Endothelial cell of umbilical vein (primary cell): ENCODE results near the gene NADK. TPM values are rescaled to one million over a fixed set of nuclear protein-coding genes. Genes with fewer than 3 reads are reported as not detected.

ENCODE experiments used
- BruUV-seq: library from RNA; stranded (reverse); fragments of 400-500 nt; replicated peaks from 2 replicates; lab custom pipeline; 2021; lab: Mats Ljungman, UMichigan
- CTCF ChIA-PET: fragments of 300-600, 350-600 bp; sonication (Branson Sonifier 250); formaldehyde crosslinking; loops from one replicate; lab custom pipeline; 2021; ENCODE audit warnings: antibody characterized with exemption, inconsistent platforms; lab: Charles Lee
- POLR2A ChIA-PET: fragments of 300-600, 350-600 bp; sonication (Branson Sonifier 250); formaldehyde crosslinking; loops from one replicate; lab custom pipeline; 2021; ENCODE audit warnings: antibody characterized with exemption, inconsistent platforms; lab: Charles Lee
- DNase-seq: peaks from one replicate; pipeline ENCODE4 v3.0.0-alpha.2; 2011; ENCODE audit warnings: low read depth, low spot score
- FAIRE-seq: peaks from 2 replicates; lab custom pipeline; 2011; peaks lifted over from hg19 to GRCh38; lab: Jason Lieb, UNC
- H2AFZ ChIP-seq: 2 replicates; pipeline ENCODE4 v1.6.0; 2012; ENCODE audit warnings: low read depth, low read length, control low read depth, inconsistent platforms
- H3K27ac ChIP-seq: 2 replicates; pipeline ENCODE4 v1.5.1; 2011; ENCODE audit warnings: low read depth, mild to moderate bottlenecking, control low read depth, low read length, moderate library complexity; ENCODE audit not compliant: insufficient read depth
- H3K27me3 ChIP-seq, 2 experiments: 2 replicates each; pipeline versions ENCODE4 v1.6.0 to v1.6.1; 2011; ENCODE audit warnings: low read length in 2 of 2, mixed read lengths in 1 of 2; ENCODE audit not compliant: control insufficient read depth in 2 of 2, insufficient read depth in 2 of 2
- H3K36me3 ChIP-seq, 2 experiments: 2 replicates in 1 of 2; 3 replicates in 1 of 2; pipeline ENCODE4 v1.5.1; 2011; ENCODE audit warnings: low read length in 2 of 2, mild to moderate bottlenecking in 1 of 2, moderate library complexity in 1 of 2; ENCODE audit not compliant: control insufficient read depth in 2 of 2, insufficient read depth in 2 of 2; ENCODE audit errors: extremely low read depth in 1 of 2
- H3K4me1 ChIP-seq: 3 replicates; pipeline ENCODE4 v1.5.1; 2011; ENCODE audit warnings: mild to moderate bottlenecking, low read length; ENCODE audit not compliant: control insufficient read depth, insufficient read depth; ENCODE audit errors: extremely low read depth
- H3K4me2 ChIP-seq: 2 replicates; pipeline ENCODE4 v1.6.1; 2011; ENCODE audit warnings: low read length, control low read depth, mixed read lengths; ENCODE audit not compliant: insufficient read depth
- H3K4me3 ChIP-seq, 3 experiments: fragments of 200-600 bp in 1 of 3; sonication (generic), shearing (Covaris generic) in 1 of 3; replicated peaks in 1 of 3; 2 replicates each; pipeline ENCODE4 v1.5.1; 2011 to 2016; ENCODE audit warnings: control low read depth in 3 of 3, low read length in 3 of 3, mild to moderate bottlenecking in 2 of 3, inconsistent platforms in 1 of 3, low read depth in 1 of 3, moderate library complexity in 1 of 3; ENCODE audit not compliant: insufficient read depth in 1 of 3
- H3K79me2 ChIP-seq: 2 replicates; pipeline ENCODE4 v1.6.0; 2012; ENCODE audit warnings: low read length, inconsistent platforms; ENCODE audit not compliant: control insufficient read depth, insufficient read depth
- H3K9ac ChIP-seq: replicated peaks from 2 replicates; pipeline ENCODE3; 2011; ENCODE audit warnings: low read length, control low read depth; ENCODE audit not compliant: insufficient read depth; ENCODE audit errors: extremely low read depth
- H3K9me1 ChIP-seq: replicated peaks from 3 replicates; pipeline ENCODE4 v1.6.0; 2011; ENCODE audit warnings: mild to moderate bottlenecking, low read length; ENCODE audit not compliant: control insufficient read depth, insufficient read depth; ENCODE audit errors: extremely low read depth
- H3K9me3 ChIP-seq: replicated peaks from 2 replicates; pipeline ENCODE4 v1.5.1; 2012; ENCODE audit warnings: low read length, inconsistent platforms; ENCODE audit not compliant: control insufficient read depth, insufficient read depth
- H4K20me1 ChIP-seq: replicated peaks from 2 replicates; pipeline ENCODE3; 2011; ENCODE audit warnings: mild to moderate bottlenecking, low read length; ENCODE audit not compliant: control insufficient read depth, insufficient read depth; ENCODE audit errors: extremely low read depth
- CTCF ChIP-seq, 2 donors: IDR thresholded peaks; 1 replicate in 1 of 2; 2 replicates in 1 of 2; pipeline ENCODE4 v1.5.1; 2011; ENCODE audit warnings: low read length in 2 of 2, mild to moderate bottlenecking in 2 of 2, moderate library complexity in 2 of 2, control low read depth in 1 of 2, inconsistent platforms in 1 of 2, low read depth in 1 of 2; ENCODE audit not compliant: insufficient read depth in 1 of 2; ENCODE audit errors: extremely low read depth in 1 of 2
- EZH2 ChIP-seq: IDR thresholded peaks from 2 replicates; pipeline ENCODE4 v1.6.1; 2012; ENCODE audit warnings: borderline replicate concordance, low read depth, mild to moderate bottlenecking, moderate library complexity, low read length, inconsistent platforms; ENCODE audit not compliant: severe bottlenecking
- FOS ChIP-seq: IDR thresholded peaks from 2 replicates; pipeline ENCODE4 v1.6.1; 2011; ENCODE audit warnings: mild to moderate bottlenecking, low read length, moderate library complexity, borderline replicate concordance; ENCODE audit not compliant: insufficient read depth
- GATA2 ChIP-seq: IDR thresholded peaks from 2 replicates; pipeline ENCODE4 v1.7.0; 2011; ENCODE audit warnings: low read depth, mild to moderate bottlenecking, moderate library complexity, mixed read lengths, low read length; ENCODE audit not compliant: insufficient read length, insufficient read depth
- JUN ChIP-seq: IDR thresholded peaks from 2 replicates; pipeline ENCODE4 v1.6.1; 2011; ENCODE audit warnings: borderline replicate concordance, low read depth; ENCODE audit not compliant: insufficient read length, insufficient read depth
- MAX ChIP-seq: IDR thresholded peaks from 2 replicates; pipeline ENCODE4 v1.6.1; 2011; ENCODE audit not compliant: insufficient read depth, insufficient read length
- MYC ChIP-seq: IDR thresholded peaks from one replicate; pipeline ENCODE4 v1.6.1; 2011; ENCODE audit warnings: mild to moderate bottlenecking, low read depth, low read length
- POLR2A ChIP-seq: IDR thresholded peaks from 2 replicates; pipeline ENCODE4 v1.6.1; 2012; ENCODE audit warnings: low read depth, mild to moderate bottlenecking, control low read depth, low read length
- POLR2AphosphoS5 ChIP-seq: IDR thresholded peaks from 2 replicates; pipeline ENCODE4 v1.6.1; 2012; ENCODE audit warnings: low read depth, mild to moderate bottlenecking, control low read depth, low read length, moderate library complexity; ENCODE audit not compliant: insufficient read depth
- dilution Hi-C: fragments of 300-500 bp; cut with MboI; formaldehyde crosslinking; loops from one replicate; pipeline ENCODE4 v1.15.0; 2019; ENCODE audit warnings: low sequenced_read_pairs; ENCODE audit not compliant: extremely low pct_ligation_motif_present
- intact Hi-C: fragments of 100-400 bp; cut with micrococcal nuclease; formaldehyde crosslinking; loops from one replicate; pipeline ENCODE4 v1.10.0; 2022
- polyA plus RNA-seq, 4 experiments: library from polyadenylated mRNA; depleted of rRNA in 3 of 4; stranded (reverse) in 3 of 4; unstranded in 1 of 4; fragments of >200 nt; gene quantifications; 2 replicates each; pipeline versions ENCODE4 v1.2.1 to v1.2.3, GENCODE V29; 2011 to 2012; ENCODE audit warnings: missing spikeins in 1 of 4
- total RNA-seq: library from RNA; stranded (reverse); gene quantifications from 2 replicates; pipeline ENCODE4 v1.2.3, GENCODE V29; 2021

The NADK gene
- total and polyA plus RNA-seq, 2 donors (not counting 3 experiments of a cell fraction or from before 2014, with no cell fraction given), result 68.5 to 88.8 TPM

- H3K36me3 ChIP-seq, result peaks cover 7 to 26% of the 10 kb centered on the region in 2 experiments
- dilution Hi-C loops (no loop called here), intact Hi-C loops (no loop called here)
- H3K4me2 ChIP-seq, result peak overlapping the region; percentile 18
- H3K9ac ChIP-seq, result no peak overlapping the region
- no peak overlapping the region for H2AFZ ChIP-seq
- H3K79me2 ChIP-seq, result peaks cover 4% of the 10 kb centered on the region
- CTCF ChIA-PET, result interaction anchor here (1.8 kb wide), 1 partner anchor 123 kb away, joined by 11 read pairs; no protein-coding TSS in a partner anchor
- FAIRE-seq, result peak; percentile 69
- peaks cover 3% of the 10 kb centered on the region for H4K20me1 ChIP-seq
- H3K27ac ChIP-seq, result no peak overlapping the region
- H3K9me1 ChIP-seq, result no peaks in the 10 kb centered on the region
- POLR2A ChIA-PET, result no interaction called here
- DNase-seq, result peak; percentile 67
- no peaks in the 10 kb centered on the region for H3K9me3 ChIP-seq
- TF ChIP-seq GATA2 (no peak), JUN (no peak), EZH2 (no peak), FOS (no peak), MYC (no peak), POLR2AphosphoS5 (peak; percentile 64), CTCF (IDR thresholded peaks at IDR 0.05; ENCODE audit: extremely low read depth in 1 of 2, insufficient read depth in 1 of 2, low read depth in 1 of 2, low read length in 2 of 2) (no peak), POLR2A (peak; percentile 43), MAX (peak; percentile 10)
- H3K4me3 ChIP-seq, result no peak overlapping the region
- H3K4me1 ChIP-seq, result peaks cover 13% of the 10 kb centered on the region
- BruUV-seq, result no TSS peak
- H3K27me3 ChIP-seq, result no peaks in the 10 kb centered on the region
Observed at GRCh38 chr1:1782399-1783221, 4.3 kb upstream of the NADK start.
